NCI-H2227 (cell line): ENCODE data around the gene LIPE.
"Not testable (repeated sequence)": the region's sequence is repeated elsewhere in the genome, so short reads cannot be mapped to it uniquely, and the experiment has no call there.

Source experiments
- DNase-seq: peaks from one replicate; lab custom pipeline; 2025; ENCODE audit not compliant: unreplicated experiment; lab: John Stamatoyannopoulos, UW

LIPE gene, protein sequence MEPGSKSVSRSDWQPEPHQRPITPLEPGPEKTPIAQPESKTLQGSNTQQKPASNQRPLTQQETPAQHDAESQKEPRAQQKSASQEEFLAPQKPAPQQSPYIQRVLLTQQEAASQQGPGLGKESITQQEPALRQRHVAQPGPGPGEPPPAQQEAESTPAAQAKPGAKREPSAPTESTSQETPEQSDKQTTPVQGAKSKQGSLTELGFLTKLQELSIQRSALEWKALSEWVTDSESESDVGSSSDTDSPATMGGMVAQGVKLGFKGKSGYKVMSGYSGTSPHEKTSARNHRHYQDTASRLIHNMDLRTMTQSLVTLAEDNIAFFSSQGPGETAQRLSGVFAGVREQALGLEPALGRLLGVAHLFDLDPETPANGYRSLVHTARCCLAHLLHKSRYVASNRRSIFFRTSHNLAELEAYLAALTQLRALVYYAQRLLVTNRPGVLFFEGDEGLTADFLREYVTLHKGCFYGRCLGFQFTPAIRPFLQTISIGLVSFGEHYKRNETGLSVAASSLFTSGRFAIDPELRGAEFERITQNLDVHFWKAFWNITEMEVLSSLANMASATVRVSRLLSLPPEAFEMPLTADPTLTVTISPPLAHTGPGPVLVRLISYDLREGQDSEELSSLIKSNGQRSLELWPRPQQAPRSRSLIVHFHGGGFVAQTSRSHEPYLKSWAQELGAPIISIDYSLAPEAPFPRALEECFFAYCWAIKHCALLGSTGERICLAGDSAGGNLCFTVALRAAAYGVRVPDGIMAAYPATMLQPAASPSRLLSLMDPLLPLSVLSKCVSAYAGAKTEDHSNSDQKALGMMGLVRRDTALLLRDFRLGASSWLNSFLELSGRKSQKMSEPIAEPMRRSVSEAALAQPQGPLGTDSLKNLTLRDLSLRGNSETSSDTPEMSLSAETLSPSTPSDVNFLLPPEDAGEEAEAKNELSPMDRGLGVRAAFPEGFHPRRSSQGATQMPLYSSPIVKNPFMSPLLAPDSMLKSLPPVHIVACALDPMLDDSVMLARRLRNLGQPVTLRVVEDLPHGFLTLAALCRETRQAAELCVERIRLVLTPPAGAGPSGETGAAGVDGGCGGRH

DNA sequence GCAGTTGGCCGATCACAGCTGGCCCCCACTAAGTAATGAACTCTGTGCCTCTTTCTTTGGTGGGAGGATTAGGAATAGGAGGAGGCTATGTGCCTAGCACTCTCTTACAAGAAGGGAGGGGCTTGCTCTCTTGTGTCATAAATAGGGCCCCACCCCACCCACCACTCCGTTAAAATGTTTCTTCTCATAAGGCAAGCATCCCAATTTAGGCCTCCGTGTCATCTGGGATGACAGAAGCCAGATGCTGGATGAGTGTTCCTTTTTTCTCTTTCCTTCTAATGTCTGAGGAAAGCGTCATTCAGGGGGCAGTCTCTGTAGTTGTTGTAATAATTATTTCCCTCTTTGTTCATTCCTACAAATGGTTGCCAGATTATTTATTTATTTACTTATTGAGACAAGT is at the start of gene LIPE:
LIPE (minus strand) TSS at position 76 of the 400 bp plus-strand sequence. CDS start 239 bp downstream, outside the sequence.
- no peak for DNase-seq

DNA sequence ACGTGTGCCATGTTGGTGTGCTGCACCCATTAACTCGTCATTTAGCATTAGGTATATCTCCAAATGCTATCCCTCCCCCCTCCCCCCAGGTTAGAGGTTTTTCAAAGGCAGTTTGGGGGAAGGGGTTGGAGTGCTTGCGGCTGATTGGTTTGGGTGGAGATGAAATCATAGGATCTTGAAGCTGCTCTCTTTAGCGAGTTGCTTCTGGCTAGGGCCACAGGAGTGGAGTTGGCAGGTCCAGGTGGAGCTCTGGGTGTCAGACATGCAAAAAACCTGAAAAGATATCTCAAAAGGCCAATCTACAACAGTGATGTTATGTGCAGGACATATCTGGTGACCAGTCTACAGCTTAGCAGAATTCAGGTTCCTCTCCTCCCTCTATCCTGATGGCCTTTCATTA is 48.2 kb upstream of the LIPE start:
- no peak for DNase-seq

DNA sequence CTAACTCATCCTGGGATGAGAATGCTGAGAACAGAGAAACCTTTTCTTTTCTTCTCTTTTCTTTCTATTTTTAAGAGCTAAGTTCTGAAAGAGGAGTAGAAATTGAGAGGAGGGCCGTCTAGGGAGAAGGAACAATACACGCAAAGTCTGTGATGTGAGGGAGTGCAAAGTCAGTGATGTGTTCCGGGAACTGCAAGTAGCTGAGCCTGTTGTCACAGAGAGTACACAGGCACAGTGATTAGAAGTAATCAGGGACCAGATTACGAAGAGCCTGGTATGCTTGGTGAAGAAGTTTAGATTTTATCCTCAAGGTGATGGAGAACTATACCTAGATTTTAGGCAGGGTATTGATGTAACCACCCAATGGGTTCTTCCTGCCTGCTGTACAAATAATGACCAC is 47.6 kb upstream of the LIPE start:
- DNase-seq: peak; percentile 30

DNA sequence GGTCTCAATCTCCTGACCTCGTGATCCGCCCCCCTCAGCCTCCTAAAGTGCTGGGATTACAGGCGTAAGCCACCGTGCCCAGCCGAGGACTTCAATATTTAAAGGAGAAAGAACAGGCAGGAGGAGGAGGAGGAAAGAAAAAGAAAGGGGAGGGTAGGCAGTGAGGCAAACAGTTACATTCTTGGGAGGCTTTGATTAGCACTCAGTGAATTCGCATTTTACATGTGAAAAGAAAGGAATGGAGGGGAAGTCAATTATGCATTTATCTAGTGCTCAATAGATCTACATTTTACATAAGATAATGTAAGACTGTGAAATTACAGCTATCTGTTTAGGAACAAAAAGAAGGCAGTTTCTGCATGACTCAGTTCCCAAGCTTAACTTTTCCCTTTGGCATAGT is 46.5 kb upstream of the LIPE start:
- DNase-seq: no peak

DNA sequence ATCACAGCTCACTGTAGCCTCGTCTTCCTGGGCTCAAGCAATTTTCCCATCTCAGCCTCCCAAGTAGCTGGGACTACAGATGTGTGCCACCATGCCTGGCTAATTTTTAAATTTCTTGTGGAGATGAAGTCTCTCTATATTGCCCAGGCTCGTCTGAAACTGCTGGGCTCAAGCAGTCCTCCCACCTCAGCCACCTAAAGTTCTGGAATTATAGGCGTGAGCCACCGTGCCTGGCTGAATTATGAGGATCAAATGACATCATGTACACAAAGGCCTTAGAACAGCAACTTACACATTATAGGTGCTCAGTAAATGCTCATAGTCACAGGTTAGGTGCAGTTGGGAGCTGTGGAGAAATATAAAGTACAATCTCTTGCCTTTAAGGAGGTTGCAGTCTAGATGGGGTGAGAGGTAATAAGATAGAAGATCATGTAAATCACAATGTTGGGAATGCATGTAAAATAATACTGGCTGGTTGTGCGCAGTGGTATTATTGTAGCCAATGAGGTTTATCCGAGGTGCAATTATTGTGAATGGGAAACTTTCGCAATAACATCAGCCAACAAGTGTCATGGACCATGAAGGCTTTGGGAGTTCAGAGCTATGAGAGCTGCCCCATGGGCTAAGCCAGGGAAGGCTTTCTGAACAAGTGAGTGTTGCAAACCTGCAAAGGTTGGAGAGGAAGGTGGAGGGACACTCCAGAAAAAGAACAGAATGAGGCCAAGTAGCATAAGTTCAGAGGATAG is 45.4 kb upstream of the LIPE start:
- no peak for DNase-seq

DNA sequence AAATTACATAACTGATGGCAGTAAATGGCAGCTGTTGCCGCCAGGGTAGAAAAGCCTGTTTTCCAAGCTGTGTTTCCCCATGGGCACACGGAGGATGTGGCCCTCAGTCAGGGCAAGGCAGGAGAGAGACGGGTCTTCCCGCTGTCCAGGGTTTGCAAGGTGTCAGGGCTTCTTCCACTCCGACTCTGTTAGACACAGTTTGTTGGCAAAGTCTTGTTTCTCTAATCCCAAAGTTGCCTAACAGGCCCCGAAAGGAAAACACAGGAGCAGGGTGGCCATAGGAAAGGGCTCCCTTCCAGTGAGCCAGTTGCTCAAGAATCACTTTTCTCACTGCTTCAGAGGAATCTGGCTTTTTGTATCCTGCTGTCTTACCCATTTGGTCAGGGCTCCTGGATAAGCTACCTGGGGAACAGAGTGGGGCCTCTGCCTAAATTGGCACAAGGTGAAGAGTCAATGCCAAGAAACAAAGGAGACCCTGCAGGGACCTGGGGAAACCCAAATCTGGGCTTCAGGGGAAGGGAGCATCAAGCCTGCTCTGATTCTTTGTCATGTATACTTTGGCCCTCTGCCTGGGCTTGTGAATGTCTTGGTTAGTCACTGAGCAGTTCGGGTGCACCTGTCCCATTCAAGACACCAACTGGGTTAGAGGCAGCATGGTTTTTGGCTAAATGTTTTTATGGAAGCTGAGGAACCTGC is 44.5 kb upstream of the LIPE start:
- DNase-seq: no peak

DNA sequence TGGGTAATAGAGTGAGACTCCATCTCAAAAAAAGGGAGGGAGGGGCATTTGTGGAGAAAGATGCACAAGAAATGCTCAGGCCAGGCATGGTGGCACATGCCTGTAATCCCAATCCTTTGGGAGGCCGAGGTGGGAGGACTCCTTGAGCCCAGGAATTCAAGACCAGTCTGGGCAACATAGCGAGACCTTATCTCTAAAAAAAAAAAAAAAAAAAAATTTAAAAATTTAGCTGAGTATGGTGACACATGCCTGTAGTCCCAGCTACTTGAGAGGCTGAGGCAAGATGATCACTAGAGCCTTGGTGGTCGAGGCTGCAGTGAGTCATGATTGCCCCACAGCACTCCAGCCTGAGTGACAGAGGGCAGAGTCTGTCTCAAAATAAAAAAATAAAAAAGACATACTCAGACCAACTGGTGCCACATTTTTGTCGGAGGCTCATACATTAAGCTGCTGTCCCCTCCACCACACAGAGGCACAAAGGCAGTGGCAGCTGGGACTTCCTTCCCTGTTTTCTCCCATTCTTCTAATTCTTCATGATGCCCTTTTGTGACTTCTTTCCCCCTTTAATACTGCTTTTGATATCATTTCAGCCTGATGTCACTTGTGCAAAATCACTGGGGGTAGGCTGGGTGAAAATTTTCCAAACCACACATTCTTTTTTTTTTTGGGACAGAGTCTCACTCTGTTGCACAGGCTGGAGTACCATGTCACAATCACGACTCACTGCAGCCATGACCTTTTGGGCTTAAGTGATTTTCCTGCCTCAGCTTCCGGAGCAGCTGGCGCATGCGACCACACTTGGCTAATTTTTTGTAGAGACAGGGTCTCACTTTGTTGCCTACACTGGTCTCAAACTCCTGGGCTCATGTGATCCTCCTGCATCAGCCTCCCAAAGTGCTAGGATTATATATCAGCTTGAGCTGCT is 42.4 kb upstream of the LIPE start:
- no peak for DNase-seq

DNA sequence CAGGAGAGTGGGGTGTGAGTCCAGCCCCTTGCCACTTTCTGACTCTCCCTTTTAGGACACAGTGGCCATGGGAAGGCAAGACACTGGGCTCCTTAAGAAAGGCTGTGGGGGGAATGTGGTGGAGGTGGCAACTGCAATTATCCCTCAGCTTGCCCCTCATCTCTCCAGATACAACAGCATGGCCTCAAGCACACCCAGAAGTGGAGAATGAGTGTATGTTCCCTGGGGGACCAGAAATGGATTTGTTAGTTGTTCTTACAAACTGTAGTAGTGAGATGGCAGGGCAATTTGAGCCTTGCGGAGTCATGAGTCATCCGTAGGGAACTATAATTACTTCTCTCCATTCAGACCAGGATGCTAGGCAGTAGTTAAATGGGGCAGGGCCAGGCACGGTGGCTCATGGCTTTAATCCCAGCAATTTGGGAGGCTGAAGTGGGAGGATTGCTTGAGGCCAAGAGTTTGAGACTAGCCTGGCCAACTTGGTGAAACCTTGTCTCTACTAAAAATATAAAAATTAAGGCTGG is 41.1 kb upstream of the LIPE start:
- DNase-seq: peak; percentile 84

DNA sequence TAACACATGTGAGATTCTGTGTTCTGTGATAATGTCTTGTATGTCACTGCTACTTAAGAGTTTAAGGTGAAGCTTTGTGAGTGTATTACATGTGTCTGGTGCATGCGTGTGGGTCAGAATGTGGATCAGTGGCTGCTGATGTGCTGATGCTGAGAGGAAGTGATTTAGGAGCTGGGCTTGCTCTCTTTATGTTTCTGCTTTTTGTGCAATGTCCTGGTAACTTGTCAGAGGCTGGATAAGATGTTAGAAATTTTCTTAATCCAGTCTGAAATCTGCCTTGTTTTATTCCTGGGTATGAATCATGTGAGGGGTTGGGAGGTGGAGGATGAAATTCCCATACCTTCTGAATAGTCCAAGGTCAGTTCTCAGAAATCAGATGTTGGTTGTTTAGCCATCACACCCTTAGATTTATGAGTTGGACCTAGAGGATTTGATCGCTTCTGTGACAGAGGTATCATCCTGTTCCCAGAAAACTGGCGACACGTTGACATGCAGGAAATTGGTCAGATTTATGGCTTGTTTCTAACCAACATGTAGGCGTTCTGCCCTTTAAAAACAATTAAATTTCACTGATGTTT is 40.1 kb upstream of the LIPE start:
- DNase-seq: no peak

DNA sequence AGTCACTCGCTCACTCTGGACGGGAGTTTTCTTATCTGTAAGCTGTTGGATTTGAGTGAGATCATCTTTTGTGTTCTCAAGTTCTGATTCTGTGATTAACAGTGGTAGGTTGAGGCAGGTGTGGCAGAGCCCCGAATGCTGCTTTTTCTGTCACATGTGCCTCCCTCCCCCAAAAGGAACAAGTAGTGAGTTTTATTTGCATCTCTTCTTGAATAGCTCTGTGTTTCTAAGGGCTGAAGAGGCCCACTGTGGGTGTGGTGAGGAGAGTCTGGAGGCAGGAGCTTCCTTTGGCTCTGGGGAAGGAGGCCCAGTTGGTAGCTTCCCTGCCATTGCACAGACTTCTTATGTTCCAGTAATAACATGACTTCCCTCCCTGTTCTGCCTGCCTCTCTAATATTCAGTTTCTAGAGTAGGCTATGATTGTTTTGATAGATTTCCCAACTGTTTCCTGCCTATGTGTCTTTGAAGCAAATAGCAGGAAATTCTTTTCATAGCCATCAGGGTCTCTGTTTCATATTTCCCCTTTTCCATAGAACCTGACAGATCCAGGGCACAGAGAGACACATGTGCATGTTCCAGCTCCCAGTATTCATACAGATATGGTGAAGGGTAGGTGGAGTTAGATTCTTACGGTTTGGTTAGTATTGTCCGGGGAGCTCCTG is 39.5 kb upstream of the LIPE start:
- DNase-seq: no peak

DNA sequence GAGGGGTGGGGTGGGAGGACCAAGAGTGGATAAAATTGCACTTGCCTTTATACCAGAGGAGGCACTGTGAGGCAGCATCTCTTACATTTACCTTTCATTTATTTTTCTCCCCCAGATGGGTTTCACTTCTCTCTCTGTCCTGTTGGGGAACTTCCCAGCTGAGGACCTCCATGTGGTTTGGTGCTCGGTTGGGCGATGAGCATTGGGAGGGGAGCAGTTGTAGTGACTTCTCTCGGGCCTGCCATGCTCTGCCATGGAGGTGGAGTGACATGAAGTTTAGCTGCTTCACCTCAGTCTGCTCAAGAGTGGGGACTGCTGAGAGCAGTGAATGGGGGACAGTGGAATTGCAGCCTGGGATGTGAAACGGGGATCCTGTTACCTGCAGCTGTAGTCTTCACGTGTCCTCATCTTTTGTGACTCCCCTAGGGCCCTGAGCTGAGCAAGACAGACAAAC is 38.7 kb upstream of the LIPE start:
- no peak for DNase-seq

DNA sequence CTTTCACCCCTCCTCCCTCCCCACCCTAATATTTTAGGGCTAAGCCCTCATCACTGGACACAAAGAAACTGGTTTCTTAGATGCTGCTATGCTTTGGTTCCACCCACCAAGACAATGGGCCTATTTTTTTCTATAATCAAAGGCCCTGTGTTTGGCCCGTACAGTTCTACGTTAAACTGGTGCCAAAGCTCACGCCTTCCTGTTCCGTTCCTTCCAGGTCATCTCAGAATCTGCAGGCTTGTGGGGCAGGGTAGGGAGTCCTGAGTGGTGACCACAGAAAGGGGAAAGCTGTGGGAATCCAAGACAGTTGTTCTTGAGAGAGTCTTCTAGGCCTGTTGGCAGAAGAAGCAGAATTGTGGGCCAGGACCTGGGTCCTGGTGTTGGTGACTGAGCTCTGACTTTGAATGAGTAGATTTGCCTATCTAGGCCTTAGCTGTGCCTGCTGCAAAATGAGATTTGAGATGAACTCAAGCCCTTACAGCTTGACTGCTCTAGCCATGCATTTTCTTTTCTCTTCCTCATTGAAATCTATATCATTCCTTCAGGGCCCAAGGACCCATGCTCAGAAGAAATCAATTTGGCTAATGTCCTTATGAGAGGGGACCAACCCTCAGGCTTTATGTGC is 34.6 kb upstream of the LIPE start:
- no peak for DNase-seq

DNA sequence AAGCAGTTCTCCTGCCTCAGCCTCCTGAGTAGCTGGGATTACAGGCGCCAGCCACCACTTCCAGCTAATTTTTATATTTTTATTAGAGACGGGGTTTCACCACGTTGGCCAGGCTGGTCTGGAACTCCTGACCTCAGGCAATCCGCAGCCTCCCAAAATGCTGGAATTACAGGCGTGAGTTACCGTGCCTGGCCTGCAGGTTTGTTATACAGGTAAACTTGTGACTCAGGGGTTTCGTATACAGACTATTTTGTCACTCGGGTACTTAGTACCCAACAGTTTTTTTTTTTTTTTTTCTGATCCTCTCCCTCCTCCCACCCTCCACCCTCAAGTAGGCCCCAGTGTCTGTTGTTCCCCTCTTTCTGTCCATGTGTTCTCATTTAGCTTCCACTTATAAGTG is 34.0 kb upstream of the LIPE start:
- not testable (repeated sequence) for DNase-seq

DNA sequence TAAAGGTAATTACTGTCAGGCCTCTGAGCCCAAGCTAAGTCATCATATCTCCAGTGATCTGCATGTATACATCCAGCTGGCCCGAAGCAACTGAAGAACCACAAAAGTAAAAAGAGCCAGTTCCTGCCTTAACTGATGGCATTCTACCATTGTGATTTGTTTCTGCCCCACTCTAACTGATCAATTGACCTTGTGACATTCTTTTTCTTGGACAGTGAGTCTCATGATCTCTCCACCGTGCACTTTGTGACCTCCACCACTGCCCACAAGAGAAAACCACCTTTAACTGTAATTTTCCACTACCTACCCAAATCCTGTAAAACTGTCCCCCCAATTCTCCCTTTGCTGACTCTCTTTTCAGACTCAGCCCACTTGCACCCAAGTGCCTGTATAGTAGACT is 32.7 kb upstream of the LIPE start:
- DNase-seq: no peak

DNA sequence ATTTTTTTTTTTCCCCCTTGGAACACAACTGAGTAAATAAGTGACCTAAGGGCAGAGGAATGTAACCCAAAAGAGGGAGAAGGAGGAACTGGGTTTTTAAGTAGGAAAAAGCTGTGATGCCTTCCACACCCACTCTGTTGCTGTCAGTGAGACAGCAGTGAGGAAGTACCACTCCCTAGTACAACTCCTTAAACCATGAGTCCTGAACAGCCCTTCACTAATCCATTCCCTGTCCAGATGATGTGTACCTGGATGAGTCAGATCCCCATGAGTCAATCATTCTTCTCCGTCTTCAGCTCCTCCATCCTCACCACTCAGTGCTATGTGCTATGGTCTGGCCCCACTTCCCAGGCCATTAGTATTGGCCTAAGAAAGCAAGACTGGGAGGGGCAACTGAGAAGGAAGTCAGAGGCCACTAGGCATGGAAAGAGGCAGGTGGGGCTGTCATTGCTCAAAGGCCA is 28.5 kb upstream of the LIPE start:
- no peak for DNase-seq

DNA sequence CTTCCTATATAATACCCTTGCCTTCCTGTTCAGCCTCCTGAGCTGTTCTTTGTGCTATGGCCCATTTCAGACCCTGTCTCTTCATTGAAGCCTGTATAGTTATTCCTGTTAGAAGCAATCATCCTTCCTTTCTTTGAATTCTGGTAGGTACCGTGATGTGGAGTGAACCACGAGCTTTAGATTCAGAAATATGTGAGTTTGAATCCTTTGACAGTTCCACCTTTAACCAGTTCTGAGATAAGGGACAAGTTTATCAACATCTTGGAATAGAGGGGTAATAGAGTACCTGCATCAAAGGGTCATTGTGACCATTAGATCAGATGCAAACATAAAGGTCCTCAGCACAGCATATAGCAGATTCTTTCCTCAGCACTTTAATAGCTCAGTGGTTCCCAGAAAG is 27.9 kb upstream of the LIPE start:
- DNase-seq: no peak

DNA sequence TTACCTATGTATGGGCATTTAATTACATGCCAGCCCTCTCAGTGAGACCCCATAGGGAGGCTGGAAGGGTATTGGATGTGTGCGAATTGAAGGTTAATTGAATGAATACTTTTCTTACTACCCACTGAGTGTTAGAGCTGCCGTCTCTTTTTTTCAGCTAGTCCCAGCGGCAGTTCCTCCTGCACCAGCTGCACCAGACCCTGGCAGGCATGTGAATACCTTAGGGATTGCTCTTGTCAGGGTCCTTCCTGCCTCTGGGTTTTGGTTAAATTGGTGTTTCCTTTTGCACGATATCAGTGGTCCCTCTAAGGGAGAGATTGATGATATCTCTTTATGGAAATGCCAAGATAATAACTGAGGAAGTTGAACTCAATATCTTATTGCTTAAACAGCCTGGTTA is 25.4 kb upstream of the LIPE start:
- DNase-seq: no peak
